Kidney tubule cell (primary cell): ENCODE results near the gene CYP1A1.
"Not testable (repeated sequence)": the region's sequence is repeated elsewhere in the genome, so short reads cannot be mapped to it uniquely, and the experiment has no call there.

ENCODE experiments used
- DNase-seq: peaks from one replicate; pipeline ENCODE4 v3.0.0-alpha.2; 2018; ENCODE audit warnings: low spot score

CYP1A1 gene

GRCh38 chr15:74735305-74735704 is 10.0 kb upstream of the CYP1A1 start:
- DNase-seq, result no peak

DNA sequence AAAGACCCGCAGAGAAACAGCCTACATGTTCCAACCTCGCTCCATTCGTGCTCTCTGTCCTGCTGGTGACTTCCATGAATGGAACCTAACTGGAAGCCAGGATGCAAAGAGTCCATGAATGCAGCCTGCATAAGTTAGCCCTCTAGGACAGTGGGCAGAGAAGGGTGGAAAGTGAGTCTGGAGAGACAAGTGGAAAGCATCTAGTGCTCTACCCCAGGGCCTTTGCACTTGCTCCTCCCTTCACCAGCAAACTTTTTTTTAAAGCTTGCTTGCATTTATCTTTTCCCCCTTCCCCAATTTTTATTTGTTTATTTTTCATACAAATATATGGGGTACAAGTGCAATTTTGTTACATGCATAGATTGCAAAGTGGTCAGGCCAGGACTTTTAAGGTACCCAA is 7.9 kb upstream of the CYP1A1 start:
- no peak for DNase-seq

DNA sequence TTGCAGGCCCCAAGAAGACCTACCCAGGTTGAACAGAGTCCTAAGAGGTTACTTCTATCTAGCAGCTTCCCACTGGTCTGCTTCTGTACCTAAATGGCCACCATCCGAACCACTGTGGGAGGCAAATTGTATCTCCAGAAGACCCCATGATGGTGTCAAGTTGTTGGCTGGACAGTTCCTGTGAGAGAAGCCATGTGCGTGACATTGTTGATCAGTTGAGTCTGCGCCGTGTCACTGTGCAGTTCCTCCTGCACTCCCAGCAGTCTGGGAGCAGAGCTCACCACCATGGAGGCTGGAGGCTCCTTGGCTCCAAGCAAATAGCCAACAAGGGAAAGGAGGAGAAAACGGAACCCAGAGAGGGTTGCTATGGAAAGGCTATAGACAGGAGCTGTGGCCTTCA is 7.5 kb upstream of the CYP1A1 start:
- DNase-seq, result no peak

- DNase-seq, result no peak
Measured at GRCh38 chr15:74730619-74731316, 5.4 kb upstream of the CYP1A1 start.

DNA sequence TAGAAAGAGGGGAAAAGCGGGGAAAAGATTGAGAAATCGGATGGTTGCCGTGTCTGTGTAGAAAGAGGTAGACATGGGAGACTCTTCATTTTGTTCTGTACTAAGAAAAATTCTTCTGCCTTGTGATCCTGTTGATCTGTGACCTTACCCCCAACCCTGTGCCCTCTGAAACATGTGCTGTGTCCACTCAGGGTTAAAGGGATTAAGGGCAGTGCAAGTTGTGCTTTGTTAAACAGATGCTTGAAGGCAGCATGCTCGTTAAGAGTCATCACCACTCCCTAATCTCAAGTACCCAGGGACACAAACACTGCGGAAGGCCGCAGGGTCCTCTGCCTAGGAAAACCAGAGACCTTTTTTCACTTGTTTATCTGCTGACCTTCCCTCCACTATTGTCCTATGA is 4.0 kb upstream of the CYP1A1 start:
- not testable (repeated sequence) for DNase-seq

- not testable (repeated sequence) for DNase-seq
Measured at GRCh38 chr15:74728699-74729098, 3.4 kb upstream of the CYP1A1 start.

- DNase-seq, result no peak
Measured at GRCh38 chr15:74727727-74728126, 2.4 kb upstream of the CYP1A1 start.

- no peak for DNase-seq
Measured at GRCh38 chr15:74726774-74727164, 1.4 kb upstream of the CYP1A1 start.

DNA sequence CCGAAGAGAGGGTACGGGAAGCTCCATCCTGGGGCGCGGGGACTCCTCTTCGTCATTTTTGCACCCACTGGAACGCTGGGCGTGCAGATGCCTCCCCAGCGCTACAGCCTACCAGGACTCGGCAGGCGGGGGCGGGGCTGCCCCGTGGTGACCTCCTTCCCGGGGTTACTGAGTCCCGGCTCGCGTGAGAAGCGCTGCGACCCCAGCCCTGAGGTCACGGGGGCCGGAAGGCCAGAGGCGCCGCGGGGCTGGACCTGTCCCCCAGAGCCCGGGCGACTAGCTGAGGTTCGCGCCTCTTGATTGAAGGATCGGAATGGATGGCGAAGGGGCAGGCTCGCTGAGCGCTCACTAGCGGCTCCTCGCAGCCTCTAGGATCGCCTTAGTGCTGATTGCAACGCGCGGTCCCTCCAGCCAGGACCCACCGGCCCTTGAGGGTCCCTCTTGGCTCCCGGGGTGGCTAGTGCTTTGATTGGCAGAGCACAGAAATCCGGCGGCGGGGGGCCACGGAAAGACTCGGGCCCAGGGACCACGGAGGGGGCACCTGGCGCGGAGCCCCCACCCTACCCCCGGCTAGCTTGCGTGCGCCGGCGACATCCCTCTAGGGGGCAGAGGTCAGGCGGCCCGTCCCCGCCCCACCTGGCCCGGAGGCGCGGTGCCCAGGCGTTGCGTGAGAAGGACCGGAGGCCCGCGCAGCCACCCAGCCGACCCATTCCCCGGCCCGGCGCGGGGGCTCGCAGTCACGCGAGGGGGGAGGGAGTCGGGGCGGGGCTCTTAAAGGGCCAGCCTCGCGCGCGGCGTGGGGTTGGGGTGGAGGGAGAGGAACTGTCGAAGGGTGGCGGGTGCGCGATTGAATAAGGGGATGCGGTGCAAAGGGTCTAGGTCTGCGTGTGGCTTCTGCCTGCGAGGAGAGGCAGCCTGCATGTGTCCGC is 781 bp upstream of the CYP1A1 start:
- DNase-seq, result no peak

- no peak for DNase-seq
Measured at GRCh38 chr15:74724570-74725224, 631 bp downstream of the CYP1A1 start.

- DNase-seq, result peak; percentile 40
Measured at GRCh38 chr15:74723754-74724334, 1.5 kb downstream of the CYP1A1 start.

DNA sequence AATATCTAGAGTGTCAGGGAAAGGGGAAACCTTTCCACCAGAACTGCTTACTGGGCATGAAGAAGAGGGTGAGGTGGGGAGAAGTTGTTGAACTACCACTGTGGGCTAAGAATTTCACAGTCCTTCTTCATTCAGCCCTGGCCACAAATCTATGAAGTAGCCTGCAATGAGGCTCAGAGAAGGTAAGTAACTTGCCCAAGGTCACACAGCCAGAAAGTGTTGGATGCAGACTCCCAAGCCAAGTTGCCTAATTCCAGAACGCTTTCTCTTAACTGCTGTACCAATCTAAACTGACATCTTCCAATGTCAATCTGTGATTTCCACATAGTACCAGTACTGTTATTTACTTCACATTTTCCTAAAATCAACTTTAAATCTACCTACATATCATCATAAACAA is 2.1 kb downstream of the CYP1A1 start:
- DNase-seq, result no peak

DNA sequence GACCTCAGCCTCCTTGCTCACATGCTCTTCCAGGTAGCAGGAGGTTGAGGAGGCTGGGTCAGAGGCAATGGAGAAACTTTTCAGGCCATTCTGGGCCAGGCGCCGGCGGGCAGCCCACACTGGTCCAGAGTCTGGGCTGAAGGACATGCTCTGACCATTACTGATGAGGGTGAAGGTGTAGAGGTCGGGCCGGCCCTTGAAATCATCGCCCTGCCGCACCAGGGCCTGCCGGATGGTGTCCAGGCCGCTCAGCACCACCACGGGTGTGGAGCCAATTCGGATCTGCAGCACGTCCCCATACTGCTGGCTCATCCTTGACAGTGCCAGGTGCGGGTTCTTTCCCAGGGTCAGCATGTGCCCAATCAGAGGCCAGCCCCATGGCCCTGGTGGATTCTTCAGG is 2.7 kb downstream of the CYP1A1 start:
- no peak for DNase-seq

DNA sequence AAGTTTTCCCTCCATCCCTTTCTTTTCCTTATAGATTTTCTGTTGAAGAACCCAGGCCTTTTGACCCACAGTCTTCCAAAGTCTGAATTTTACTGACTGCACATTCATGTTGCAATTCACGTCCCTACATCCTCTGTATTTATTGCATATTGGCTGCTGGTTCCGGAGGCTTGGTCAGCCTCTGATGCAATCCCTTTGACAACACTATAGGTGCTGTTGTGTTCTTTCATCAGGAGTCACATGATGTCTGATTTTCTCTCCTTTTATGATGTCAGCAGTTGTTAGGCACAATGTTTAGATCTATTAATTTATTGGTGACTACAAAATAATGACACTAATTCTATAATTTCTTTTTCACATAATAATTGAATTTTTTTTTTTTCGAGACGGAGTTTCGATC is 8.7 kb downstream of the CYP1A1 start:
- DNase-seq, result no peak

DNA sequence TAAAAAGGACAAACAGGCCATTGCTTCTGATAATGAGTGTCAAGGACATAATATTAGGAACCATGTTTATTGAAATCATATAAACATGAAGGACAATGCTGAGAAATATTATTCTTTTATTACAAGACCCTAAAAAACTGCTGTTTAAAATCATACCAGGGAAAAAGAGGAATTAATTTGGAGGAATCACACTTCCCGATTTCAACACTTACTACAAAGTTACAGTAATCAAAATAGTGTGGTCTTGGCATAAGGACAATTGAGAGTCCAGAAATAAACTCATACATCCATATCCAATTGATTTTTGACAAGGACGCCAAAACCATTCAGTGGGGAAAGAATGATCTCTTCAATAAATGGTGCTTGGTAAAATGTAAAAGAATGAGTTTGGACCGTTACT is 13.0 kb downstream of the CYP1A1 start:
- no peak for DNase-seq

- DNase-seq, result no peak
Measured at GRCh38 chr15:74710319-74711094, 14.8 kb downstream of the CYP1A1 start.

- no peak for DNase-seq
Measured at GRCh38 chr15:74709892-74710291, 15.4 kb downstream of the CYP1A1 start.

DNA sequence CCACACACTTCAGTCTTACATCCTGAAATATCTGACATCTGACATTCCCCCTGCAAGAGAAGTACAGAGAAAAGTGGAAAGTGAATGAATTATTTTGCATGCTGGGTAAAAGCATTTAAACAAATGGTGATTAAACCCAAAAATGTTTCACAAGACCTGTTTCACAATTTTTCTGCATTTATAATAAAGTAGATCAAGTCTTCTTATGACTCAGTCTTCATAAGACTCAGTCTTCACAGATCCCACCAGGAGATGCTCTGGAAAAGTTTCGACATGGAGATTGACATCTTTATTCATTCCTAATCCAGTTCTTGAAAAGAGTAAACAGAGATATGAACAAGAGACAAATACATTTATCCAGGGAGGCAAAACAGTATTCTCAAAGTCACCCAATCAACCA is 16.3 kb downstream of the CYP1A1 start:
- DNase-seq, result no peak

DNA sequence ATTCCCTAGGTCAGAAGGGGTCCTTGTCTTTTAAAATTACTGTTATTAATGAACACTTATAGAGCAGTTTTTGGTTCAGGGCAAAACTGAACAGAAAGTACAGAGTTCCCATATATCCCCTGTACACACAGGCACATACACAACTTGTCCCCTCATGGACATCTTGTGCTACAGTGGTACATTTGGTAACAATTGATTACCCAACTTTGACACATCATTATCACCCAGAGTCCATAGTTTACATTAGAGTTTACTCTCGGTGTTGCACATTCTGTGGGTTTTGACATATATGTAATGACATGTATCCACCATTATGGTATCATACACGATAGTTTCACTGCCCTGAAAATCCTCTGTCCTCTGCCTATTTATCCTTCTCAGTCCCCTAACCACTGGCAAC is 28.5 kb downstream of the CYP1A1 start:
- no peak for DNase-seq

GRCh38 chr15:74696398-74696729 is 29.0 kb downstream of the CYP1A1 start:
- DNase-seq, result no peak

GRCh38 chr15:74695597-74696397 is 29.5 kb downstream of the CYP1A1 start, which contains the start of gene EDC3:
Gene EDC3 (minus strand): TSS chr15:74696024. CDS start chr15:74675124, 20,900 bp downstream.
- peak; percentile 81 for DNase-seq
